GOT3 (cell line): ENCODE measurements around the gene INO80.

ENCODE experiments used
- DNase-seq: peaks from one replicate; lab custom pipeline; 2025; ENCODE audit warnings: mixed read lengths; lab: John Stamatoyannopoulos, UW

Gene INO80

GRCh38 chr15:41047474-41047873, 68.6 kb downstream of the INO80 start:
- DNase-seq: no peak

GRCh38 chr15:41043276-41043951, 72.7 kb downstream of the INO80 start:
- no peak for DNase-seq

DNA sequence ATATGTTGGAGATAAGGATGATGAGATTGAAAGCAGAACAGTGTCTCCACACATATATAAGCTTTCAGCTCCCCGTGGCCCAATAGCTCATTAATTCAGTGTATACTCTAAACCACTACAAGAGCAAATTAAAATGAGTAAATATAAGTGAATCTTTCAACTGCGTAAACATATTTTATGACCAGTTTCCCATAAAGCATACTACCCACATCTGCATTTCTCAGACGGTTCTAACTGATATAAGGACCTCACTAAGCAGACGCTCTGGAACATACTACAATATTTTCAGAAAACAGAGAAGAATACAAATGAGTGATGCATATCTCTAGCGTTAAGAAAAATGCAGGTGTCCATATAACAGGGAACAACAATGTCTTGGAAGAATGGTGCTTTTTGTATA, 73.2 kb downstream of the INO80 start:
- no peak for DNase-seq

- no peak for DNase-seq
Observed at GRCh38 chr15:41039121-41039520, 77.0 kb downstream of the INO80 start.

DNA sequence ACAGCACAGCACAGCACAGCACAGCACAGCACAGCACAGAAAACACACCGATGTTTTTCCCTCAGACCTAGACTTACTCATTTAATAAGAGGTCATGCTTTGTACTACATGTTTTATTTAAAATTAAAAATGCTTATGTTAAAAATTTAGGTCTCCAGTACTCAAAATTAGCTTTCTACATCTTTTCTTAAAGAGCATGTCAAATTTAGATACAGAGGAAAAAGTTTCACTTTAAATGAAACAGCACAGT, 84.1 kb downstream of the INO80 start:
- DNase-seq: no peak

- no peak for DNase-seq
Observed at GRCh38 chr15:41031232-41032078, 84.6 kb downstream of the INO80 start.

DNA sequence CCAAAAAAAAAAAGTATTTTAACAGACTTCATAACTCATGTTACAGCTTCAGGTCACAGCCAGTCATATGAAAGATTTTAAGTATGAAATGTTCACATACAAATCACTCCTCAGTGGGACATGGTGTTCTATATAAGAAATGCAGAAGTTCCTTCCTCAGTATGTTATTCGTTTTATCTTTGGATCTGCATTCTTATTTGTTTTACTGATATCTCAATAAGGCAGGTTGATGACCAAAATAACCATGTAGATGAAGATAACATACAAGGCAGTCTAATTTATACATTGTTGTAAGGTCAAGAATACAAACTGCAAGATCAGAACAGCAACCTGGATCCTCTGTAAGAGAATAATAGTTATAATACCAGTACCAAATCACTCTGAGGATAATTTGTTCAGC, 87.2 kb downstream of the INO80 start:
- DNase-seq: no peak

GRCh38 chr15:41025393-41025792, 90.7 kb downstream of the INO80 start:
- DNase-seq: no peak

DNA sequence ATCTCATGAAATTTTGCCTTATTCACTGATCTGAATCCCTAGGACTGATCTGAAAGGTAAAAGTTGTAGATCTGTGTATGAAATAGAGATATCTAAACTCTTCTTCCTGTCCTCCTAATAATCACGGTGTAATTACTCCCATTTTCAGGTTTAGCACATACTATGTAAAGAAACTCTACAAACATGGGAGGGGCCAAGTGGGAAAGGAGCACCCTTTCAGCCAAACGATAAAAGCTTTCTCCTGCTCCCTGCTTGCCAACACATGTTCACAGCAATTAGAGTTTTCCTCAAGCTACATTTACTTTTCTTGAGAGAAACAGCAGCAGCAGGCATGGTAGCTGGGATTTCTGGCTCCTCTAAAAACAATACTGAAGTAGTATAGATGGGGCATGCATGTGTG, 91.2 kb downstream of the INO80 start:
- DNase-seq: no peak

DNA sequence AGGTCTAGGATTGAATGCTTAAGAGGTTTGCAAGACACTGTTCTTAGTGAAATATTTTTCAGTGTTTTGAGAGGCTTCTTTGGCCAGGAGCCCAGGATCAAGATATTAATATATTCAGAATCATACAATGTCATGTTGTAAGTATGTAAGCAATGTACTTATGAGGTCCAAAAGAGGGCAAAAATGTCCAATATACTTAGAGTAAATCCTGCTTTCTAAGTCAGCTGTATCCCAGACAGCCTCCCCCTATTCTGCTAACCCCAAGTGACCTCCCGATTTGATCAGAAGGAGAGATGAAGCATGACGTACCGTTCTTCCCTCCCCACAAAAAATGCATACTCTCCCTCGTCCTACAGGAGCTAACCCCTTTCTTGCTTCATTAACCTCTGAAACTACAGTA, 91.9 kb downstream of the INO80 start:
- DNase-seq: no peak

DNA sequence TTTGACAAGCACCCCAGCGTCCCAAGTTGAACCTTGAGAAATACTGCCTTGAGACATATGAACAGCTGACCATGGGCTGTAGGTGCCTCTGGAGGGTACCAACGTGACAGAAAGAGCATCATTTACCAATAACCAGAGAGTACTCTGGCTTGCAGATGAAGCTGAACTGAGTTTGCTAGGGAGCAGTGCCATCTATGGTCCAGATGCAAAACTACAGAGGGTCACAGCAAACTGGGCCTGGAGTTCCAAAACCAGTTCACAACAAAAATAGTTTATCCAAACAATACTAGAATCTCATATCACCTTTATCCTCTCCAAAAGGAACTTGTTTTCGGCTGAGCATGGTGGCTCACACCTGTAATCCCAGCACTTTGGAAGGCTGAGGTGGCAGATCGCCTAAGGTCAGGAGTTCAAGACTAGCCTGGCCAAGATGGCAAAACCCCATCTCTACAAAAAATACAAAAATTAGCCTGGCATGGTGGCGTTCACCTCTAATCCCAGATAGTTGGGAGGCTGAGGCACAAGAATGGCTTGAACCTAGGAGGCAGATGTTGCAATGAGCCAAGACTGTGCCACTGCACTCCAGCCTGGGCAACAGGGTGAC, 93.5 kb downstream of the INO80 start:
- DNase-seq: no peak

DNA sequence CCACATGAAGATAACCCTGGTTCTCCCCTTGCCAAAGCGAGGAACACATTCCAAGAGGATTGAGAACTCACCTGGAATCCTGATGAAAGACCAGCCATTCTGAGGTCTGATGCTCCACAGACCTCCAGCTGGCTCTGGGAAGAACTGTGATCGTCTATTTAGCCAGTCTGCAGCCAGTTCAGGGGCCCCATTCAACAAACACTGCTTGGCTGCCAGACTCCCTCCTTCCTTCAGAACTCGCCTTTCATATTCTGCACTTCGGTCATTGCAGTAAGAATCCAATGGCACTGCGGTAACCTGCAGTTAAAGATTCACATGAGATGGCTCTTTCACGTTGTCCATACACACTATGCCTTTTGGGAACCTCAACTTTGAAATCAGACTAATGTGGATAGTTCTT, 95.3 kb downstream of the INO80 start:
- no peak for DNase-seq

DNA sequence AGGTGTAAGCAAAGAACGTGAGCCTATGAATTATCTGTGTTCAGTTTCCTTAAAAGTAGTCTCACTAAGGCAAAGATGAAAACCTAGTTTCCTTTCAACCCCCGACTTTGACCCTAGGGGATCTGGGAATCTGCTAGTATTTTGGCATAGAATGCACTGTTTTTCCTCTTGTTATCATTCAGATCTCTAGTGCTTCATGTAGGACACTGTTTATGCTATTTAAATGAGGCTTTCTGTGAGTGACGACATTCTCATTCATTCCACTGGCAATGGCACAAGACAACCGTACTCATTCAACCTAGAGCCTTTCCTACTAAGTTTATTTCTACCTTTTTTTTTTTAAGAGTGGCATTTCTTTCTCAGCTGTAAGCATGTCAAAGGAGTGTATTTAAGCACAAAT, 95.8 kb downstream of the INO80 start:
- DNase-seq: no peak

DNA sequence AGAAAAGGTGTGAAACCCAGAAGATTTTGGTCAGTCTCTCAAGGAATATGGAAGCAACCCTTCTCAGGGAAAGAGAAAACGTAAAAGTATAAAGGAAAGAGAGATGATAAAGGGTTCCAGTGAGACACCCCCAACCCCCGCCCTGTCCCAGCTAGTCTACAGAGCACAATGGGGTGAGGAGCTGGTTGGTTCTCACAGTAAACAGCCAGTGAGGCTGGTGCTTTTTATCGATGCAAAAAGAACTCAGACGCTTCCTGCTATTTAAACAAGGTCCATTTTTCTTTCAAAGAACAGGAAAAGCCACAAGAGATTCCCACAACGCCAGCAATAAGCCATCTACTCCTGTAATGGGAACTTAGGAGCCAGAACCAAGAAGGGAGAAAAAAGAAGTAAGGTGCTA, 96.9 kb downstream of the INO80 start:
- no peak for DNase-seq

GRCh38 chr15:41018534-41018933, 97.5 kb downstream of the INO80 start:
- no peak for DNase-seq

- DNase-seq: no peak
Observed at GRCh38 chr15:41017066-41017735, 98.9 kb downstream of the INO80 start.

- DNase-seq: no peak
Observed at GRCh38 chr15:41013691-41014414, 102.2 kb downstream of the INO80 start.

- DNase-seq: no peak
Observed at GRCh38 chr15:41011055-41011815, 104.8 kb downstream of the INO80 start.

- no peak for DNase-seq
Observed at GRCh38 chr15:41010345-41010744, 105.7 kb downstream of the INO80 start.

- no peak for DNase-seq
Observed at GRCh38 chr15:41006479-41006878, 109.6 kb downstream of the INO80 start.

DNA sequence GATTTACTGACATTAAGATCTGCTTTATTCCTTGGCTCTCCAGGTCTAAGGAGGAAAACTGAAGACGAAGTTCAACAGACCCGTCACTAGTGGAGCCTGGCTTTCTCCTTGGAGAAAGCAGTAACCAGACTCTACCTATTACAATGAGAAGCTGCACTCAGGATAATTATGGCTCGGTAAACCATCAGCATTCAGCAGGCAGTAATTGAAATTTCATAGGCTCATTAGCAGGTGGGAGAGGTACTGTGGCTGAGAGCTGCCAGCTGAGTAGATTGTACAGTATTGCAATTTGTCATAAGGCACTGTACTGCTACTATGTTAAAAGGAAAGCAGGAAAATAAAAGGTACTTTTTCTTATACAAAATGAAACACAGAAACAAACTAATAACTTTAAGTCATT, 111.6 kb downstream of the INO80 start:
- DNase-seq: no peak
